ENCODE measurements around the gene TCF21. TPM values are rescaled to one million over a fixed set of nuclear protein-coding genes. Genes with fewer than 3 reads are reported as not detected.
"Not testable (repeated sequence)": the region's sequence is repeated elsewhere in the genome, so short reads cannot be mapped to it uniquely, and the experiment has no call there.

Gene TCF21
- total RNA-seq, 2 donors from 2014 or later: 4.9 to 9.7 TPM

DNA sequence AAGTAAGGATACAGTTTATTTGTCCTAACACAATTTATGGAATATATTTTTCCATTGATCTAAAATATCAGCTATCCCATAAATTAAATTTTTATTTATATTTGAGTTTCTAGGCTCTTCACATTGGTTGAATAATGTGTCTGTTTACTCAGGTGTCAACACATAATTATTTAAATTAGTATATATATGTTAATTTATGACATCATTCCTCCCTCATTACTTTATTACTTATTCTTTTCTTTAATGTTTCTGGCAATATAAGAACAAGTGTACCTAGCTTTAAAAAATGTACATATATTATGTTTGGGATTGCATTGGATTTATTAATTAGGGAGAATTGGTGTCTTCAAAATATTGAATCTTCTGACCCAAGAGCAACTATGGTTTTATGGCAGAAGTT is 31.2 kb upstream of the TCF21 start:
- intact Hi-C loops (cut with DNase I): loop anchor here (5.0 to 10.0 kb wide), 3 partner anchors 60 to 290 kb away; no protein-coding TSS in a partner anchor
- no peaks in the 10 kb centered on the region for H3K4me1 ChIP-seq (replicated peaks)
- H3K27me3 ChIP-seq (replicated peaks; ENCODE audit: insufficient read depth): peaks cover 20% of the 10 kb centered on the region
- no peak for DNase-seq (ENCODE audit: low spot score)
- no peak for TF ChIP-seq POLR2A (IDR thresholded peaks at IDR 0.05)
- TF ChIP-seq POLR2AphosphoS5 (IDR thresholded peaks at IDR 0.05): no peak
- TF ChIP-seq, protein P1, sequence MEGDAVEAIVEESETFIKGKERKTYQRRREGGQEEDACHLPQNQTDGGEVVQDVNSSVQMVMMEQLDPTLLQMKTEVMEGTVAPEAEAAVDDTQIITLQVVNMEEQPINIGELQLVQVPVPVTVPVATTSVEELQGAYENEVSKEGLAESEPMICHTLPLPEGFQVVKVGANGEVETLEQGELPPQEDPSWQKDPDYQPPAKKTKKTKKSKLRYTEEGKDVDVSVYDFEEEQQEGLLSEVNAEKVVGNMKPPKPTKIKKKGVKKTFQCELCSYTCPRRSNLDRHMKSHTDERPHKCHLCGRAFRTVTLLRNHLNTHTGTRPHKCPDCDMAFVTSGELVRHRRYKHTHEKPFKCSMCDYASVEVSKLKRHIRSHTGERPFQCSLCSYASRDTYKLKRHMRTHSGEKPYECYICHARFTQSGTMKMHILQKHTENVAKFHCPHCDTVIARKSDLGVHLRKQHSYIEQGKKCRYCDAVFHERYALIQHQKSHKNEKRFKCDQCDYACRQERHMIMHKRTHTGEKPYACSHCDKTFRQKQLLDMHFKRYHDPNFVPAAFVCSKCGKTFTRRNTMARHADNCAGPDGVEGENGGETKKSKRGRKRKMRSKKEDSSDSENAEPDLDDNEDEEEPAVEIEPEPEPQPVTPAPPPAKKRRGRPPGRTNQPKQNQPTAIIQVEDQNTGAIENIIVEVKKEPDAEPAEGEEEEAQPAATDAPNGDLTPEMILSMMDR (IDR thresholded peaks at IDR 0.05): no peak
- H3K36me3 ChIP-seq: no peaks in the 10 kb centered on the region
- H3K27ac ChIP-seq: no peak overlapping the region
- no peaks in the 10 kb centered on the region for H3K9me3 ChIP-seq
- no peak overlapping the region for H3K4me3 ChIP-seq

DNA sequence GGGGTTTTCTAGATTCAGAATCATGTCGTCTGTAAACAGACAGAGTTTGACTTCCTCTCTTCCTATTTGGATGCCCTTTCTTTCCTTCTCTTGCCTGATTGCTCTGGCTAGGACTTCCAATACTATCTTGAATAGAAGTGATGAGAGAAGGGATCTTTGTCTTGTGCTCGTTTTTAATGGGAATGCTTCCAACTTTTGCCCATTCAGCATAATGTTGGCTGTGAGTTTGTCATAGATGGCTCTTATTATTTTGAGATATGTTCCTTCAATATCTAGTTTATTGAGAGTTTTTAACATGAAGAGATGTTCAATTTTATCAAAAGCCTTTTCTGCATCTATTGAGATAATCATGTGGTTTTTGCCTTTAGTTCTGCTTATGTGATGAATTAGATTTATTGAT is 27.6 kb upstream of the TCF21 start:
- H3K27ac ChIP-seq; H3K4me1 ChIP-seq (replicated peaks); DNase-seq (ENCODE audit: low spot score); H3K36me3 ChIP-seq; H3K4me3 ChIP-seq; H3K27me3 ChIP-seq (replicated peaks; ENCODE audit: insufficient read depth); intact Hi-C loops (cut with DNase I); H3K9me3 ChIP-seq: not testable (repeated sequence)
- WGBS: 73% methylated on average over 2 of the region's 2 CpGs

DNA sequence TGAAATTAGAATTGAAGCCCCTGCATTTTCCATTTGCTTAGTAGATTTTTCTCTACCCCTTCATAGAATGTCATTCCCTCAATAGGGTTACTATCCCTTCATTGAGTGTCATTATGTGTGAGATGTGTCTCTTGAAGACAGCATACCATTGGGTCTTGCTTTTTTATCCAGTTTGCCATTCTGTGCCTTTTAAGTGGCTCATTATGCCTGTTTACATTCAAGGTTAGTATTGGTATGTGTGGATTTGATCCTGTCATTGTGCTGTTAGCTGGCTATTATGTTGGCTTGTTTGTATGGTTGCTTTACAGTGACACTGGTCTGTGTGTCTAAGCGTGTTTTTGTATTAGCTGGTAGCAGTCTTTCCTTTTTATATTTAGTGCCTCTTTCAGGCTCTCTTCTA is 25.7 kb upstream of the TCF21 start:
- Histone ChIP-seq H3K27ac (no peak overlapping the region), H3K27me3 (replicated peaks; ENCODE audit: insufficient read depth) (no peaks in the 10 kb centered on the region), H3K4me3 (no peak overlapping the region), H3K9me3 (no peaks in the 10 kb centered on the region), H3K36me3 (no peaks in the 10 kb centered on the region), H3K4me1 (replicated peaks) (no peaks in the 10 kb centered on the region)
- intact Hi-C loops (cut with DNase I): no loop called here
- TF ChIP-seq POLR2A (IDR thresholded peaks at IDR 0.05): no peak
- TF ChIP-seq, protein P1 (IDR thresholded peaks at IDR 0.05): no peak
- TF ChIP-seq POLR2AphosphoS5 (IDR thresholded peaks at IDR 0.05): no peak
- DNase-seq (ENCODE audit: low spot score): no peak
- 91% methylated on average over 1 of the region's 1 CpG for WGBS

DNA sequence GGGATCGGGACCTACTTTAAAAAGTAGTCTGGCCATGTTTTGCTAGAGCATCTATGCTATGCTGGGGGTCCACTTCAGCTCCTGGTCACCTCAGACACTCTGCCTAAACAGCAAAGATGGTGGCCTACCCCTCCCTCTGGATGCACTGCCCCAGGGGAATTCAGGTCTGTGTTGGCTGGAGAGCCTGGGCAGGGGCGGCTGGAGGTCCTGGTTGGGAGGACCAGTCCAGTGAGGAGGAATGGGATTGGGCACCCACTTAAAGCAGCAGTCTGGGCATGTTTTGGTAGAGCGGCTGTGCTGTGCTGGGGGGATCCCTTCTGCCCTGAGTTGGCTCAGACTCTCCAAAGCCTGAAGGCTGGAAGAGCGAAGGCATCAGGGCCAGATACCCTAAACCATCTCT is 23.2 kb upstream of the TCF21 start:
- TF ChIP-seq, protein P1 (IDR thresholded peaks at IDR 0.05): no peak
- no peak for TF ChIP-seq POLR2AphosphoS5 (IDR thresholded peaks at IDR 0.05)
- TF ChIP-seq POLR2A (IDR thresholded peaks at IDR 0.05): no peak
- intact Hi-C loops (cut with DNase I): no loop called here
- Histone ChIP-seq H3K4me3 (no peak overlapping the region), H3K27me3 (replicated peaks; ENCODE audit: insufficient read depth) (no peaks in the 10 kb centered on the region), H3K9me3 (no peaks in the 10 kb centered on the region), H3K4me1 (replicated peaks) (no peaks in the 10 kb centered on the region), H3K36me3 (no peaks in the 10 kb centered on the region), H3K27ac (no peak overlapping the region)
- DNase-seq (ENCODE audit: low spot score): no peak
- WGBS: 76% methylated on average over 4 of the region's 4 CpGs

DNA sequence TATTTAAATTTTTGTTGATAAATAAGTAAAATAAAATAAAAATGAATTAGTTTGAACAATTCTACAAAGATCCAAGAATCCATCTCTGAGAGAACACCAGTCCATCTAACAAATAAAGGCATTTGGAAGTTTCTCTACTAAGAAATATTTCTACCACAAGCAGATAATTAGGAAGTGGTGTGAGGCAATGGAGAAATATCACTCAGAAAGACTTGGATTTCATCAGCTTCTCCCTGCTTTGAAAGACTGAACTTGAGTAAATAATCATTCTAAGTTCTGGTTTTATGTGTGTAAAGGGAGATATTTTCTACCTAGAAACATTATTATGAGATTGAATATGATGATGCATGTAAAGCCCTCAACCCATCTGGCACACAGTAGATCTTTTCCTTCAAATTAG is 17.8 kb upstream of the TCF21 start:
- no peaks in the 10 kb centered on the region for H3K27me3 ChIP-seq (replicated peaks; ENCODE audit: insufficient read depth)
- no peak for DNase-seq (ENCODE audit: low spot score)
- H3K4me1 ChIP-seq (replicated peaks): no peaks in the 10 kb centered on the region
- H3K9me3 ChIP-seq: no peaks in the 10 kb centered on the region
- H3K36me3 ChIP-seq: no peaks in the 10 kb centered on the region
- TF ChIP-seq, protein P1 (IDR thresholded peaks at IDR 0.05): no peak
- TF ChIP-seq POLR2A (IDR thresholded peaks at IDR 0.05): no peak
- no peak for TF ChIP-seq POLR2AphosphoS5 (IDR thresholded peaks at IDR 0.05)
- H3K27ac ChIP-seq: no peak overlapping the region
- no peak overlapping the region for H3K4me3 ChIP-seq
- intact Hi-C loops (cut with DNase I): no loop called here
